ENCODE data around the gene CD22. TPM values are rescaled to one million over a fixed set of nuclear protein-coding genes. Genes with fewer than 3 reads are reported as not detected.

CD22 gene
- total RNA-seq, 2 experiments from 2014 or later = 0.63 to 0.76 TPM

DNA sequence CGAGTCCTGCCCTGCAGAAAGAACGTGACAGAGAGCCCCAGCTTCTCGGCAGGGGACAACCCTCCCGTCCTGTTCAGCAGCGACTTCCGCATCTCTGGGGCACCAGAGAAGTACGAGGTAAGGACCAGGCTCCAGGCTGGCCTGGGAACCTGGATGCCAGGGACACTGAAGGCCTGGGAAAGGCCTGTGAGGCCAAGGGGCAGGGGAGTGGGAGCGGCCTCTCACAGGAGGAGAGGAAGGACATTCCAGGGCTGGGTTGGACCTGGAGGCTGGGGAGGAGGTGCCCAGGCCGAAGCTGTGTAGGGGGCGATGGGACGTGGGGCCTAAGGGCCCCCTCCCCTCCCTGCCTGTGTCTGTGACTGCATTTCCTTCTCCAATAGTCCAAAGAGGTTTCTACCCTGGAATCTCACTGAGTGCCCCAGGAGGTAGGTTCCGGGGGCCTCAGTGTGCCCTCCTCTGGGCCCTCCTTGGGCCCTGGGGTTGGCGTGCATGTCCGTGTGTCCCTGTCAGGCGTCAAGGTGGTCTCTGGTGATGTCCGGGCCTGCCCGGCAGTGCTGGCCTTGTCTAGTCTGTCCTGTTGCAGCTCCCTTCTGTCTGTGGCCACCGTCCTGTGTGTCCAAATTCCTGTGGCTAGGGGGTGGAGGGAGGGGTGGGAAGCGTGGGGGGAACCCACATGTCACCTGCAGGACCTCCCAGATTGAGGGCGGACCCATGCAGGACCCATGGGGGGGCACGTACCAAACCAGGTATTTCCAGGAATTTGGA lies 16.9 kb upstream of the CD22 start:
- ChIA-PET CTCF (no interaction called here), POLR2A (no interaction called here)
- H3K27me3 Mint-ChIP-seq = peaks cover 5% of the 10 kb centered on the region
- no peak overlapping the region for H3K27ac Mint-ChIP-seq
- DNase-seq = no peak
- H3K4me1 Mint-ChIP-seq = no peaks in the 10 kb centered on the region
- H3K36me3 Mint-ChIP-seq (ENCODE audit: low read depth) = no peaks in the 10 kb centered on the region
- H3K9me3 Mint-ChIP-seq = no peaks in the 10 kb centered on the region
- no peak overlapping the region for H3K4me3 Mint-ChIP-seq

DNA sequence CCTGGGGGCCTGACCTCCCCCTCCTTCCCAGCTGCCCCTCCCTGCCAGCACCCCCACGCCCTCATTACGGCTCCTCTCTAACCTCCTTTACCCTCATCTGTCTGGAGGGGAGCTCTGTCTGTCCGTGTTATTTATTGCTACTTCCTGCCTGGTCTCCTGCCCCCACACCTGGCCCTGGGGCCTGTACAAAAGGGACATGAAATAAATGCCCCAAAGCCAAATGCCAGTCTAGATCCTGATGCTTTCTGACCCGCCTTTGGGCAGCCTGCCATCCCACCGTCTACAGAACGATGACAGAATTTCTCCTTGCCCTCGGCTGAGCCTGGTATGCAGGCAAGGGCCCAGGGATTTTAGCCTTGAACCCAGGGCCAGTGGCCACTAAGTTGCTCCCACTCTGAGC lies 15.4 kb upstream of the CD22 start:
- POLR2A ChIA-PET = no interaction called here
- Mint-ChIP-seq H3K4me1 (peaks cover 2% of the 10 kb centered on the region), H3K4me3 (no peak overlapping the region), H3K9me3 (no peaks in the 10 kb centered on the region), H3K36me3 (ENCODE audit: low read depth) (no peaks in the 10 kb centered on the region), H3K27ac (no peak overlapping the region), H3K27me3 (peaks cover 5% of the 10 kb centered on the region)
- CTCF ChIA-PET = no interaction called here
- no peak for DNase-seq

DNA sequence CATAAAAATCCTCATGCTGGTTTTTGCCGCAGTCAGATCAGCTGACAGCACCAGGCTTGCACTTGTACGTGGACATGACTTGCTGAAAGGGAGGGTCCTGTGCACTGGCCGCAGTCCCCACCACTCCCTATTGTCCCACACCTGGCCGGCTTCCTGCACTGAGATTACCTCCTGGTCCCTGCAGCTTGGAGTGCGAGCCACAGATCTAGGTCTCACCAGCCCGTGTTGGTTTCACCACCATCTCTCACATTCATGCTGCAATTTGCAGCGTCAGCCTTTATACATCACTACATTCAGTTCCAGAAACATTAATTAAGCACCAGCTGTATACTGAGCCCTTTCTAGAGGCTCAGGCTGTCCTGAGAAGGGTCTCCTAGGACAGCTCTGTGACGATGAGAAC lies 15.0 kb upstream of the CD22 start:
- POLR2A ChIA-PET = no interaction called here

DNA sequence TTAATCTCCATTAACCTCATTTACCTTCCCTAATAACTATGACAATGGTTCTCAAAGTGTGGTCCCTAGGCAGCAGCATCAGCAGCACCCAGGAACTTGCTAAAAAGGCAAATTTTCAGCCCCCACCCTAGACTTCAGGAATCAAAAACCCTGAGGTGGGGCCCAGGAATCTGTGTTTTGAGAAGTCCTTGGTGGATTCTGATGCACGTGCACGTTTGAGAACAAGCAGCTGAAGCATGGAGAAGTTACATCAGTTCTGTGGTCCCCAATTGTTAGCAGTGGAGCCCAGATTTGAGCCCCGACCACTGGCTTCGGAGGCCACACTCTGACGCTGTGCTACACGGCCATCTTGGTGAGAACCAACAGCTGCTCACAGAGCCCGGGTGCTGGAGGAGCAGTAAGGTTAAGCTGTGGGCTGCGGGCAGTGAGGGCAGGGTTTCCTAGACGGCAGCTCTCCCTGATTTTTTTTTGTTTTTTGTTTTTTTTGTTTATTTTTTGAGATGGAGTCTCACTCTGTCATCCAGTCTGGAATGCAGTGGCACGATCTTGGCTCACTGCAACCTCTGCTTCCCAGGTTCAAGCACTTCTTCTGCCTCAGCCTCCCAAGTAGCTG lies 14.0 kb upstream of the CD22 start:
- Mint-ChIP-seq H3K4me1 (peaks cover 9% of the 10 kb centered on the region), H3K36me3 (ENCODE audit: low read depth) (no peaks in the 10 kb centered on the region), H3K4me3 (no peak overlapping the region), H3K27ac (no peak overlapping the region), H3K9me3 (no peaks in the 10 kb centered on the region), H3K27me3 (peaks cover 5% of the 10 kb centered on the region)
- ChIA-PET POLR2A (no interaction called here), CTCF (interaction anchor here (0.6 kb wide), 1 partner anchor 258 kb away, joined by 3 read pairs; no protein-coding TSS in a partner anchor)
- DNase-seq = no peak

More for the DNA sequence above, 15.0 kb upstream of the CD22 start:
- Mint-ChIP-seq H3K9me3 (no peaks in the 10 kb centered on the region), H3K4me3 (no peak overlapping the region), H3K4me1 (peaks cover 7% of the 10 kb centered on the region), H3K36me3 (ENCODE audit: low read depth) (no peaks in the 10 kb centered on the region), H3K27me3 (peaks cover 5% of the 10 kb centered on the region), H3K27ac (no peak overlapping the region)
- DNase-seq = no peak
- CTCF ChIA-PET = no interaction called here

DNA sequence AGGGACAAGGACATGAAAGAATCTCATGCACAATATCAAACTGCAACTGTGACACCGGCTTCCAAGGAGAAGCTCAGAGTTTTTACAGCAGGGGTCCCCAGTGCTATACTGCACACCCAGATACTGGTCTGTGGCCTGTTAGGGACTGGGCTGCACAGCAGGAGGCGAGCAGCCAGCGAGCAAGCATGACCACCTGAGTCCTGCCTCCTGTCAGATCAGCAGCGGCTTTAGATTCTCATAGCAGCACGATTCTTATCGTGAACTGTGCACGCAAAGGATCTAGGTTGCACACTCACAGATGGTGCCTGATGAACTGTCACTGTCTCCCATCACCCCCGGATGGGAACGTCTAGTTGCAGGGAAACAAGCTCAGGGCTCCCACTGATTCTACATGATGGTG lies 13.1 kb upstream of the CD22 start:
- no peaks in the 10 kb centered on the region for H3K36me3 Mint-ChIP-seq (ENCODE audit: low read depth)
- peaks cover 9% of the 10 kb centered on the region for H3K4me1 Mint-ChIP-seq
- POLR2A ChIA-PET = no interaction called here
- CTCF ChIA-PET = no interaction called here
- no peak overlapping the region for H3K27ac Mint-ChIP-seq
- peaks cover 5% of the 10 kb centered on the region for H3K27me3 Mint-ChIP-seq
- no peak for DNase-seq
- H3K9me3 Mint-ChIP-seq = no peaks in the 10 kb centered on the region
- no peak overlapping the region for H3K4me3 Mint-ChIP-seq

DNA sequence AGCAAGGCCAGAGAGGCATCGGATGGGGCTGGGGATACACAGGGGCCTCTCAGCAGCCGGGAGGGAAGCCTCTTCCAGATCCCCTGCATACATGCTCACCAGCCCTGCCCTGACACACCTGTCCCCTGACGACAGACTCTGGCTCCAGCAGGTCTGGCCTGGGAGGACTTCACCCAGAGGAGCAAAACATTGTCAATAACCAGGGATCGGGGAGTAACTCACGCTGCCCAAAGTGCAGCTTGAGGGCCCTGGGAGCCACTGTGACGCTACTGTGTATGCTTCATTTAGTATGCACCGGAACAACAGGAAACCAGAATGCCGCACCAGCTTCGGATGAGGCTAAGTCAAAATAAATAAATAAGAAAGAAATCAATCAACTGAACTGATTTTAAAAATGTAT lies 12.4 kb upstream of the CD22 start:
- no peaks in the 10 kb centered on the region for H3K36me3 Mint-ChIP-seq (ENCODE audit: low read depth)
- no peak for DNase-seq
- CTCF ChIA-PET = no interaction called here
- peaks cover 6% of the 10 kb centered on the region for H3K27me3 Mint-ChIP-seq
- peaks cover 9% of the 10 kb centered on the region for H3K4me1 Mint-ChIP-seq
- no peak overlapping the region for H3K27ac Mint-ChIP-seq
- POLR2A ChIA-PET = no interaction called here
- no peaks in the 10 kb centered on the region for H3K9me3 Mint-ChIP-seq
- no peak overlapping the region for H3K4me3 Mint-ChIP-seq

DNA sequence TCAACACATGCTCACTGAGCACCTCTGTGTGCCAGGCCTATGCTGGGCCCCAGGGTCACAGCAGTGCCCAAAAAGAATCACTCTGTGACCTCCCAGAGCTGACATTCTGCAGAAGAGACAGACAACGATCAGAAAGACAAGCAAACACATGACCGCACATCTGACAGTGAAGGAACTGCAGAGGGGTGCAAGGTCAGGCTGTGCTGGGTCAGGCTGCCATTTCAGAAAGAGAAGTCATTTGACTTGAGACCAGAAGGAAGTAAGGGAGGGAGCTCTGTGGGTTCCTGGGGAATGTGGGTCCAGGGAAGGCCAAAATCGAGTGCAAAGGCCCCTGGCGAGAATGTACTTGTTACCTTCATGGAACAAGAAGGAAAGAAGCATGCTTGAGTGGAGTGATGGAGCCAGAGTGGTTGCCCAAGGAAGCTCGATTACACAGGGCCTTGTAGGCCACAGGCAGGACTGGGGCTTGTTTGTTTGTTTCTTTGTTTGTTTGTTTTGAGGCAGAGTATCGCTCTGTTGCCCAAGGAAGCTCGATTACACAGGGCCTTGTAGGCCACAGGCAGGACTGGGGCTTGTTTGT lies 11.4 kb upstream of the CD22 start:
- Mint-ChIP-seq H3K27ac (no peak overlapping the region), H3K9me3 (peaks cover 2% of the 10 kb centered on the region), H3K27me3 (peaks cover 13% of the 10 kb centered on the region), H3K4me1 (peaks cover 9% of the 10 kb centered on the region), H3K4me3 (no peak overlapping the region), H3K36me3 (ENCODE audit: low read depth) (no peaks in the 10 kb centered on the region)
- POLR2A ChIA-PET = no interaction called here
- CTCF ChIA-PET = no interaction called here
- DNase-seq = no peak

DNA sequence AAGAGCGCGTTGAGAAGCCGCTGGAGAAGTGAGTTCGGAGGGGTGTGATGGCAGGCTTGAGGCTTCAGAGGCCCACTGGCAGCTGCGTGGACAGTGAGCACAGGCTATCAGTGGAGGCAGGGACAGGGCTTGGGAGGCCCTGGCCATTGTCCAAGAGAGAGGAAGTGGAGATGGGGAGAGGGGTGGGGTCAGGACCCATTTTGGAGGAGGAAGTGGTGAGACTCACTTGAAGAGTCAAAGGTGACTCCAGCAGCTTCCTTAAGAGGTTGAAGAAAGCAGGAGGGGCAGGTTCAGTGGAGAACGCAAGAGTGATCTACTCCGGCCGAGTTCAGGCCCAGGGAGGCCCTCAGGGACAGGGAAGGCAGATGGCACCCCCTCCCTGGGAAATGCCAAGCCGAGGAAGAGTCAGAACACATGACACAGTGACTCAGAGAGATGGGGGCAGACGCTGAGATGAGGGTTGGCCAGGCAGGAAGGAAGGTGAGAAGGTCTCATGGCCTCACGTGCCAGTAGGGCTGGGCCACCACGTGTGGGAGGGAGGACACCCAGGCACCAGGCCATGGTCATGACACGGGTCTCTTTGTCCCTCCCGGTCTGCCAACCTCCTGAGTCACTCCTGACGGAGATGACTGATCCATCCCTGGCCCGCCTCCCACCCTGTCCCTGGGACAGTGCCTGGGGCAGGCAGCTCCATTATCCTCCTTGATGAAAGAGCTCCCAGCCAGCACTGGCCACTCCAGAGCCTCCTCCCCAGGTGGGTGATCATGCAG lies 10.1 kb upstream of the CD22 start:
- Mint-ChIP-seq H3K27ac (peak overlapping the region; percentile 38), H3K4me1 (peaks cover 9% of the 10 kb centered on the region), H3K27me3 (peaks cover 13% of the 10 kb centered on the region), H3K36me3 (ENCODE audit: low read depth) (no peaks in the 10 kb centered on the region), H3K9me3 (peaks cover 2% of the 10 kb centered on the region), H3K4me3 (no peak overlapping the region)
- CTCF ChIA-PET = interaction anchor here (1.4 kb wide), 1 partner anchor 176 kb away, joined by 3 read pairs; no protein-coding TSS in a partner anchor
- DNase-seq = no peak
- POLR2A ChIA-PET = no interaction called here

DNA sequence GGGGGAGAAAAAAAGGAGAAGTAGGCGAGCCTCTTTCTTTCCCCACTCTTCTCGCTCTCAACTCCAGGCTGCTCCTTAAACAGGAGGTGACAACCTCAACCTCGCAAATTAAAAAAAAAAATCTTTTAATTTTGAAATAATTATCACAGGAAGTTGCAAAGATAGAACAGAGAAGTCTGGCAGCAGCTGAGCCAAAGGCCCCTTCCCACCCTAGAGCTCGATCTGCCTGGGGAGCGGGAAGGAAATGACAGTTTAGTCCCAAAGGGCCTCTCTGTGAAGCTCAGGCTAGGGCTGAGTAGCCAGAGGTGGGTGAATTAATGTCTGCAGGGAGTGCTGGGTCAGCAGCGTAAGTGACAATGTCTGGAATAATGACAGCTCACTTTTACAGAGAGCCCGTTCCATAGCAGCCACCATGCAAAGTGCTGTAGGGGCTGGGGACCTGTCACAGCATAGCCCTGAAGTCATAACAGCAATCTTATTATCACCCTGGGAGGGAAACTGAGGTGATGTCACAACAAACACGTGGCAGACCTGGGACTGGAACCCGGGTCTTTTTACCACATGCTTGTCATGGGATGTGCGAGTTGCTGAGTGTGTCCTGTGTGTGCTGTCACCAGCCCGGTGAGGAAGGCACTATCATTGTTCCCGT lies 8.8 kb upstream of the CD22 start:
- Mint-ChIP-seq H3K36me3 (ENCODE audit: low read depth) (no peaks in the 10 kb centered on the region), H3K4me1 (peaks cover 9% of the 10 kb centered on the region), H3K27me3 (peaks cover 14% of the 10 kb centered on the region), H3K9me3 (peaks cover 2% of the 10 kb centered on the region), H3K27ac (no peak overlapping the region), H3K4me3 (no peak overlapping the region)
- no peak for DNase-seq
- POLR2A ChIA-PET = no interaction called here
- CTCF ChIA-PET = interaction anchor here (1.4 kb wide), 1 partner anchor 175 kb away, joined by 3 read pairs; no protein-coding TSS in a partner anchor

DNA sequence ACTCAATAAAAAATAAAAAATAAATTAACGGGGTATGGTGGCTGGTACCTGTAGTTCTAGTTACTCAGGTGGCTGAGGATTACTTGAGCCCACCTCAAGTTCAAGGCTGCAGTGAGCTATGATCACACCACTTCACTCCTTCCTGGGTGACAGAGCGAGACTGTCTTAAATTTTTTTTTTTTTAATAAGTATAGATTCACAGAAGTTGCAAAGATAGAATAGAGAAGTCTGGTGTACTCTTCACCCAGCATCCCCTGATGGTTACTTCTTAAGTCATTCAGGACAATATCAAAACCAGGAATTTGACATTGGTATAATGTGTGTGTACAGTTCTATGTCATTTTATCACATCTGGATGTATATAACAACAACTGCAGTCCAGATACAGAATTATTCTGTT lies 7.7 kb upstream of the CD22 start:
- peaks cover 9% of the 10 kb centered on the region for H3K4me1 Mint-ChIP-seq
- DNase-seq = no peak
- ChIA-PET POLR2A (no interaction called here), CTCF (no interaction called here)
- no peak overlapping the region for H3K4me3 Mint-ChIP-seq
- peaks cover 19% of the 10 kb centered on the region for H3K27me3 Mint-ChIP-seq
- H3K36me3 Mint-ChIP-seq (ENCODE audit: low read depth) = no peaks in the 10 kb centered on the region
- no peak overlapping the region for H3K27ac Mint-ChIP-seq
- peaks cover 2% of the 10 kb centered on the region for H3K9me3 Mint-ChIP-seq

DNA sequence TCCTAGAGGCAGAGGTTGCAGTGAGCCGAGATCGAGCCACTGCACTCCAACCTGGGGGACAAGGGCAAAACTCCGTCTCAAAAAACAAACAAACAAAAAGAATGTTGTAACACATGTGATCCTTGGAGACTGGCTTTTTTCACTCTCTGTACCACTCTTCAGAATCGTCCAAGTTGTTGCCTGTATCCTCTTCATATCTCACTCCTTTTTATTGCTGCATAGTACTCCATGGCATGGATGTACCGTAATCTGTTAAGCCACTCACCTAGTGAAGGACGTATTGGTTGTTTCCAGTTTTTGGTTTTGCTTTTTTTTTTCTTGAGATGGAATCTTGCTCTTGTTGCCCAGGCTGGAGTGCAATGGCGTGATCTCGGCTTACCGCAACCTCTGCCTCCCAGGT lies 7.0 kb upstream of the CD22 start:
- H3K4me3 Mint-ChIP-seq = no peak overlapping the region
- peaks cover 9% of the 10 kb centered on the region for H3K4me1 Mint-ChIP-seq
- H3K36me3 Mint-ChIP-seq (ENCODE audit: low read depth) = no peaks in the 10 kb centered on the region
- peaks cover 21% of the 10 kb centered on the region for H3K27me3 Mint-ChIP-seq
- no peak overlapping the region for H3K27ac Mint-ChIP-seq
- ChIA-PET POLR2A (no interaction called here), CTCF (no interaction called here)
- peaks cover 2% of the 10 kb centered on the region for H3K9me3 Mint-ChIP-seq
- DNase-seq = no peak

DNA sequence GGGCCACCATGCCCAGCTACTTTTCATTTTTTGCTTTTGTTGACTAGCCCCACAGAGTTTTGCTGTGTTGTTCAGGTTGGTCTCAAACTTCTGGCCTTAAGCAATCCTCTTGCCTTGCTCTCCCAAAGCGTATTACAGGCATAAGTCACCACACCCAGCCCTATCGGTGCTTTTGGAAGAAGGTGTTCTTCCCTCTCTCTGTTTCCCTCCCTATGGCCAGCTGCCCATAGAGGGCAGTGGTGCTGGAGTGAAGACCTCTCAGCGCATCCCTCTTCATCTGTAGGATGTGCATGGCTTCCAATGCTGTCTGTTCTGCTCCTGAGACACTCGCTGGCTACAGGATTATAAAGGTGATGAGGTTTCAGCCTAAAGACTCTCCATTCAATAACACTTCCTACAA lies 1.3 kb upstream of the CD22 start:
- Mint-ChIP-seq H3K36me3 (ENCODE audit: low read depth) (no peaks in the 10 kb centered on the region), H3K4me3 (no peak overlapping the region), H3K27me3 (peaks cover 23% of the 10 kb centered on the region), H3K27ac (no peak overlapping the region), H3K9me3 (no peaks in the 10 kb centered on the region), H3K4me1 (peaks cover 2% of the 10 kb centered on the region)
- POLR2A ChIA-PET = no interaction called here
- no peak for DNase-seq
- CTCF ChIA-PET = no interaction called here

DNA sequence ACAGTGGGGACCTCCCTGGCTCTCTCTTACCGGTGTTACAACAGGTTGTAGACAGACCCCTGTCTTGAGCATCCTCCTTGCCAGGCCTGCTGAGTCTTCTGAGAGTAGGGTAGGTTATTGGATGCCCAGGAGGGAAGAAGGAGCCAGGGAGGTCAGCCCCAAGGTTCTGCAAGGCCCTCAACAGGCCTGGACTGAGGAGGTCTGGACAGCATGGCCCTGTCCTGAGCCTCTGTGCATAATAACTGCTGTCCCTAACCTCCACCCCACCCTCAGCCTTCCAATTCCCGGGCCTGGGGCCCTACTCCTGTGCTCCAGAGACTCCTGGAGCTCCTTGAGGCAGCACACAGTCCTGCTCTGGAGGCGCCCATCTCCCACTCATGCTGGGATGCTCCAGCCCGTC lies 336 bp downstream of the CD22 start:
- POLR2A ChIA-PET = no interaction called here
- Mint-ChIP-seq H3K27ac (no peak overlapping the region), H3K4me3 (no peak overlapping the region), H3K27me3 (peaks cover 27% of the 10 kb centered on the region), H3K9me3 (no peaks in the 10 kb centered on the region), H3K36me3 (ENCODE audit: low read depth) (no peaks in the 10 kb centered on the region), H3K4me1 (peaks cover 11% of the 10 kb centered on the region)
- DNase-seq = no peak
- CTCF ChIA-PET = no interaction called here
